Ishikawa (cell line): ENCODE measurements around the gene LRFN5.

ENCODE experiments used
- MAX ChIP-seq: IDR thresholded peaks from 2 replicates; pipeline ENCODE4 v1.6.1; 2012
- RAD21 ChIP-seq: IDR thresholded peaks from 2 replicates; pipeline ENCODE4 v1.6.1; 2012; ENCODE audit warnings: low read depth
- TEAD4 ChIP-seq: IDR thresholded peaks from 2 replicates; pipeline ENCODE4 v1.6.1; 2012
- USF1 ChIP-seq: IDR thresholded peaks from 2 replicates; pipeline ENCODE4 v1.6.1; 2012
- YY1 ChIP-seq: IDR thresholded peaks from 2 replicates; pipeline ENCODE4 v1.6.1; 2012; ENCODE audit warnings: low read depth
- TF ChIP-seq, protein P1 (sequence below): IDR thresholded peaks from 2 replicates; pipeline ENCODE4 v1.6.1; 2012; ENCODE audit warnings: low read depth, mild to moderate bottlenecking

DNA sequence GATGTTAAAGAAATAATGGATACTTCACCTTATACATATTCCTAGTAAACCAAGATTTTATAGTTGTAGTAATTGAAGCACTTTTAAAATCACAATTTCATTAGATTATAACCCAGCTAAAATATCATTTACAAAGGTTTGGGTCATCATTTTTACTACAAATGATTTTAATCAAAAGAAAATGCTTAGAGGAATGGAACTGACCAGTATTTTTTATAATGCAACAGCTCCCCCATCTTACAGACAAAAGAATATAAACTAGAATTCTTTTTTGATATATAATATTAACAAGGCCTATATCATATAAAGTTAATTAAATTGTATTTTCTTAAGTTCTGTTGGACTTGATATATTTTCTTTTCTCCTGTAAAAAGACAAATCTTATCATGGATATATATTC lies 20.4 kb upstream of the LRFN5 start:
- TF ChIP-seq TEAD4: no peak
- TF ChIP-seq MAX: no peak
- TF ChIP-seq, protein P1, sequence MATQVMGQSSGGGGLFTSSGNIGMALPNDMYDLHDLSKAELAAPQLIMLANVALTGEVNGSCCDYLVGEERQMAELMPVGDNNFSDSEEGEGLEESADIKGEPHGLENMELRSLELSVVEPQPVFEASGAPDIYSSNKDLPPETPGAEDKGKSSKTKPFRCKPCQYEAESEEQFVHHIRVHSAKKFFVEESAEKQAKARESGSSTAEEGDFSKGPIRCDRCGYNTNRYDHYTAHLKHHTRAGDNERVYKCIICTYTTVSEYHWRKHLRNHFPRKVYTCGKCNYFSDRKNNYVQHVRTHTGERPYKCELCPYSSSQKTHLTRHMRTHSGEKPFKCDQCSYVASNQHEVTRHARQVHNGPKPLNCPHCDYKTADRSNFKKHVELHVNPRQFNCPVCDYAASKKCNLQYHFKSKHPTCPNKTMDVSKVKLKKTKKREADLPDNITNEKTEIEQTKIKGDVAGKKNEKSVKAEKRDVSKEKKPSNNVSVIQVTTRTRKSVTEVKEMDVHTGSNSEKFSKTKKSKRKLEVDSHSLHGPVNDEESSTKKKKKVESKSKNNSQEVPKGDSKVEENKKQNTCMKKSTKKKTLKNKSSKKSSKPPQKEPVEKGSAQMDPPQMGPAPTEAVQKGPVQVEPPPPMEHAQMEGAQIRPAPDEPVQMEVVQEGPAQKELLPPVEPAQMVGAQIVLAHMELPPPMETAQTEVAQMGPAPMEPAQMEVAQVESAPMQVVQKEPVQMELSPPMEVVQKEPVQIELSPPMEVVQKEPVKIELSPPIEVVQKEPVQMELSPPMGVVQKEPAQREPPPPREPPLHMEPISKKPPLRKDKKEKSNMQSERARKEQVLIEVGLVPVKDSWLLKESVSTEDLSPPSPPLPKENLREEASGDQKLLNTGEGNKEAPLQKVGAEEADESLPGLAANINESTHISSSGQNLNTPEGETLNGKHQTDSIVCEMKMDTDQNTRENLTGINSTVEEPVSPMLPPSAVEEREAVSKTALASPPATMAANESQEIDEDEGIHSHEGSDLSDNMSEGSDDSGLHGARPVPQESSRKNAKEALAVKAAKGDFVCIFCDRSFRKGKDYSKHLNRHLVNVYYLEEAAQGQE: no peak
- no peak for TF ChIP-seq YY1
- TF ChIP-seq RAD21: peak; percentile 22; the same call in 1 of the 2 replicates
- no peak for TF ChIP-seq USF1
